Testis (tissue), 2 donors: ENCODE measurements around the gene CPA1.

Experiments
- POLR2A ChIP-seq: fragments of 450-650 bp; IDR thresholded peaks from one replicate; pipeline ENCODE4 v1.6.1; 2017; ENCODE audit warnings: antibody characterized with exemption, mild to moderate bottlenecking, moderate library complexity
- TF ChIP-seq, protein P1 (sequence below), 3 experiments: fragments of 450-650 bp in 2 of 3; fragments of 200-600 bp in 1 of 3; sonication (generic) in 1 of 3; IDR thresholded peaks; one replicate each; pipeline ENCODE4 v1.5.1; 2016 to 2019; ENCODE audit warnings: antibody characterized with exemption in 3 of 3, mild to moderate bottlenecking in 2 of 3, moderate library complexity in 1 of 3

DNA sequence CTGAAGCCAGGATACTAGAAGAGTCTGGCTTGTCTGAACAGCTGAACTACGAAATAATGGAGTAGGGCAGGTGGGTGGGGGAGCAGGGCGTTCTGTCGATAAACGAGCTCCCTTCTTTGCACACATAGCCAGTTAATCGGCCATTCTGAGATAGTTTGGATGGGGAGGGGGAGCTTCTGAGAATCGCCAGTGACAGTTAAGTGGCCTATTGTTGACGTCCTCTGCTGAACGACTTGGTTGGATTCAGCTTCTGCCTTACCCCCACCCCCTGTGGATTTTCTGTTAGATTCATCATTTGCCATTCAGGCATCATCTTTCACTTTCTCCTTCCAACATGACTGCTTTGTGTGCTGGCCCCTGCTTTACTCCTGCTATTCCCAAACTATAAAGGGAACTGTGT lies 35.2 kb upstream of the CPA1 start:
- TF ChIP-seq POLR2A, result no peak
- TF ChIP-seq, protein P1, sequence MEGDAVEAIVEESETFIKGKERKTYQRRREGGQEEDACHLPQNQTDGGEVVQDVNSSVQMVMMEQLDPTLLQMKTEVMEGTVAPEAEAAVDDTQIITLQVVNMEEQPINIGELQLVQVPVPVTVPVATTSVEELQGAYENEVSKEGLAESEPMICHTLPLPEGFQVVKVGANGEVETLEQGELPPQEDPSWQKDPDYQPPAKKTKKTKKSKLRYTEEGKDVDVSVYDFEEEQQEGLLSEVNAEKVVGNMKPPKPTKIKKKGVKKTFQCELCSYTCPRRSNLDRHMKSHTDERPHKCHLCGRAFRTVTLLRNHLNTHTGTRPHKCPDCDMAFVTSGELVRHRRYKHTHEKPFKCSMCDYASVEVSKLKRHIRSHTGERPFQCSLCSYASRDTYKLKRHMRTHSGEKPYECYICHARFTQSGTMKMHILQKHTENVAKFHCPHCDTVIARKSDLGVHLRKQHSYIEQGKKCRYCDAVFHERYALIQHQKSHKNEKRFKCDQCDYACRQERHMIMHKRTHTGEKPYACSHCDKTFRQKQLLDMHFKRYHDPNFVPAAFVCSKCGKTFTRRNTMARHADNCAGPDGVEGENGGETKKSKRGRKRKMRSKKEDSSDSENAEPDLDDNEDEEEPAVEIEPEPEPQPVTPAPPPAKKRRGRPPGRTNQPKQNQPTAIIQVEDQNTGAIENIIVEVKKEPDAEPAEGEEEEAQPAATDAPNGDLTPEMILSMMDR (IDR thresholded peaks at IDR 0.05), result no peak
